Stimulated activated CD8-positive, alpha-beta memory T cell treated with anti-CD3 and anti-CD28 coated beads, Interleukin-15, amount 100 ng/mL, for 48 hours (primary cell): ENCODE data around the gene MAGEL2.

Experiments used
- DNase-seq, 2 donors: peaks; one replicate each; pipeline ENCODE4 v3.0.0-alpha.2; 2020; ENCODE audit warnings: low read depth in 2 of 2

The MAGEL2 gene

DNA sequence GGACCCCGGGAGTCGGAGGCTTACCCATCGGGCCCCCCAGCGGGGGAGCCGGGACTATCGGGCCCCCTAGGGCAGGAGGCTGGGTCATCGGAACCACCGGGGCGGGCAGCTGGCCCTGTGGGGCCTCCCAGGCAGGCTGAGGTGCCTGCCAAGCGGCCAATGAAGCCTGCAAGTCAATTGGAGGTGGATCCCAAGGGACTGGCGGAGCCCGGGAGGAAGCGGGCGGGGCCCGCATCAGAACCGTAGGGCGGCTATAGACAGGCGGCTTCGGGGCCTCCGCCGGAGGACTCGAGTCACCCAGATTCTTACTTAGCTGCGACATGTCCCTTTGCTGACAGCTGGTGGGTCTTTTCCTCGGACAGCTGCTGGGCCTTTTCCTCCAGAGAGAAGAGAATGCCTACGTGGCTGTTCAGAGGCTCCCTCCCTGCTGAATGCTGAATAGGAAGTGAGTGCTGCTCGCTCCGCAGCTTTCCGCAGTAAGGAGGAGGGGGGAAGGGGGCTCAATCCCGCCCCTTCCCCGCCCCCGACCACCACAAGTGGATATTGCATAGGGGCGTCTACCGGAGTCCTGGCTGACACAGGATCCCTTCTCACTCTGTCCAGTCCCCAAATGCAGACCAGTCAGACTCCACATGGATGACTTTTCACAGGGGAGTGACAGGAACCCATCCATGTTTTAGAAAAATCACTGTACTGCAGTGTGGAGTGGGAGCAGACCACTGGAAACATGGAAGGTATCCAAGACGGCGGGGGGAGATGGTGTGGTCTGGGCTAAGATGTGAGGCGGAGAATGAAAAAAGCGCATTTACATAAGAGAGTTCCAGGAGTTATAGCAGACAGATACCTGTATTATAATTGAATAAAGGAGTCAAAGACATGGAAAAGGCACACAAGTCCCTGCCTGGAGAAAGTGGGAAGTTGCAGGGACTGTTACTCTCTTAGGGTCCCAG, at the start of gene MAGEL2:
Gene MAGEL2, minus strand, starts transcription at position 447 of the 950 bp plus-strand sequence. Its CDS starts 125 bp downstream, at position 322.
- DNase-seq, result no peak

- DNase-seq, result no peak
Measured at GRCh38 chr15:23695282-23695681, 47.6 kb upstream of the MAGEL2 start.

- no peak for DNase-seq
Measured at GRCh38 chr15:23694592-23694991, 46.9 kb upstream of the MAGEL2 start.

DNA sequence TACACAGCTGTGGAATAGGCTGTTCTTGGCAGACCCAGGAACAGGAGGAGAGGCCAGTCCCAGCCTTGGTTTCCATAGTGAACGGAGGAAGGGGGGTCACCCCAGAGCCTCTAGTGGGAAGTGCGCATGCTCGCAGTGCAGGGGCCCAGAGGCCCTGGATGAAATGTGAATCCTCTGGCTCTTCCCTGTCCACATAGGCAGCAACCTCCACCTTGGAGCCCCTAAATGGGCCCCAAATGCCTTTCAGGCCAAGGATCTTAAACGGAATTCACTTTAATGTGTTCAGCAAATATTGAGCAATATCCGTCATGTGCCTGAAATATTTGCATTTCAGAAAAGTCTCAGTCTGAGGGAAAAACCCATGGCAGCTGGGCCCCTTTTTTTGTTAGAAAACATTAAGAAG, 42.8 kb upstream of the MAGEL2 start:
- DNase-seq, result no peak

GRCh38 chr15:23690015-23690414, 42.3 kb upstream of the MAGEL2 start:
- DNase-seq, result no peak

GRCh38 chr15:23687143-23687470, 39.4 kb upstream of the MAGEL2 start, which contains the start of gene NDN:
Gene NDN, minus strand, starts transcription at chr15:23687305. Its CDS starts 88 bp downstream, at chr15:23687217.
- peak in 1 of 2 donors; percentile 4 for DNase-seq

DNA sequence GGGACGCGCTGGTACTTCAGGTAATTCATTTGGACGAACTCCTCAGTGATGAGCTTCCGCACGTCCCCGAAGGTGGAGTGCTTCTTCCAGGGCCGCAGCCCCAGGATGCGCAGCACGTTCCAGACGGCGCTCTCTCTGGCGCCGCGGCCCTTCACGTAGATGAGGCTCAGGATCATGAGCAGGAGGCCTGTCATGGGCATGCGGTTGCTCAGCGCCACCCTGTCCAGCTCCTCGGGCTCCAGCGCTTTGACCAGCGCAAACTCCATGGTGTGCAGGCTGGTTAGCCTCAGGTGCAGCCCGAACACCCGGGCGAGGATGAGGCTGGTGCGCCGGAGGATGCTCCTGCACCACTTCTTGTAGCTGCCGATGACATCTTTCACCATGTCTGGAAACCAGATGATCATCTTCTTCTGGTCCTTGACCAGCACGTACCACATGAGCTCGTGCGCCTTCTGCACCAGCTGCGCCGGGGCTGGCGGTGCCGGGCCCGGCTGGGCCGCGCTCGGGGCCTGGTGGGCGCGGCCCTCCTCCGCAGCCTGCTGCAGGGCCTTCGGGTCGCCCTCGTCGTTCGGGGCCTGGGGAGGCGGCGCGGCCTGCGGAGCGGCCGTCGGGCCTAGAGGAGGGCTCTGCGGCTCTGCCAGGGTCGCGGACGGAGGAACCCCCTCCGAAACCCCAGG, 38.9 kb upstream of the MAGEL2 start:
- no peak for DNase-seq

DNA sequence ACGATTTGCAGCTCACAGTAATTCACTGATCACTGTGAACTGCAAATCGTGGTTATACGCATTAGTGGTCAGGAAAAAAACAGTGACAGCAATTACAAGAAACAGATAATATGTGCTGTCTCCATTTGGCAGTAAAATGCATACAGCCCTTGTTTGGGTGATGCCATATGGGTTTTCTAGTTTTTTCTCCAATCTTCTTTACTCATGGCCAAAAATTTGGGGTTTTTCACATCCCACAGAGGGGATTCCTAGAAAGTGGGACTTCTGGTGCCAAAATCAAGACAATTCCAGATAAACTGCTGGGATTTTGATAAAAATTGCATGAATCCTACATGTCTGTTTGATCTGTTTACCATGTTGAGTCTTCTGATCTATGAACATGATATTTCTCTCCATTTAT, 23.8 kb upstream of the MAGEL2 start:
- DNase-seq, result no peak

DNA sequence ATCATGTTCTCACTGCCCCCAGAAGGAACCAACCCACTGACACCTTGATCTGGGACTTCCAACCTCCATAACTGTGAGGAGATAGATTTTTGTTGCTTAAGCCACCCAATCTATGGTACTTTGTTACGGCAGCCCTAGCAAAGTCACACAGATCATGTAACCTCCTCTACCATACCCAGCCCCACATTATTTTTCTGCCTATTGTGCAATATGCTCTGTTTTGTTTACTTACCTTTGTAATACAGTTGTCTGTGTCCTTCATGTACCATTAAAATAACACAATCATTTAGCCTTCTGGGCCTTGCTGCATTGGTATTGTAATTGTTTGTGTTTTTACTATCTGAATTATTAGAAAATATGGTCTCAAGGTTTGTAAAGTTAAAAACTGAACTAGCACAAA, 23.3 kb upstream of the MAGEL2 start:
- no peak for DNase-seq

GRCh38 chr15:23663232-23663631, 15.6 kb upstream of the MAGEL2 start:
- DNase-seq, result no peak

GRCh38 chr15:23648920-23649515, 1.4 kb upstream of the MAGEL2 start:
- no peak for DNase-seq

GRCh38 chr15:23647001-23647295, 719 bp downstream of the MAGEL2 start:
- no peak for DNase-seq

- DNase-seq, result no peak
Measured at GRCh38 chr15:23646165-23647000, 1.3 kb downstream of the MAGEL2 start.

- no peak for DNase-seq
Measured at GRCh38 chr15:23645371-23646164, 2.1 kb downstream of the MAGEL2 start.

- DNase-seq, result no peak
Measured at GRCh38 chr15:23644829-23645228, 2.8 kb downstream of the MAGEL2 start.

- no peak for DNase-seq
Measured at GRCh38 chr15:23642413-23643044, 5.1 kb downstream of the MAGEL2 start.

- no peak for DNase-seq
Measured at GRCh38 chr15:23634181-23634580, 13.5 kb downstream of the MAGEL2 start.

- DNase-seq, result no peak
Measured at GRCh38 chr15:23629234-23629805, 18.3 kb downstream of the MAGEL2 start.

DNA sequence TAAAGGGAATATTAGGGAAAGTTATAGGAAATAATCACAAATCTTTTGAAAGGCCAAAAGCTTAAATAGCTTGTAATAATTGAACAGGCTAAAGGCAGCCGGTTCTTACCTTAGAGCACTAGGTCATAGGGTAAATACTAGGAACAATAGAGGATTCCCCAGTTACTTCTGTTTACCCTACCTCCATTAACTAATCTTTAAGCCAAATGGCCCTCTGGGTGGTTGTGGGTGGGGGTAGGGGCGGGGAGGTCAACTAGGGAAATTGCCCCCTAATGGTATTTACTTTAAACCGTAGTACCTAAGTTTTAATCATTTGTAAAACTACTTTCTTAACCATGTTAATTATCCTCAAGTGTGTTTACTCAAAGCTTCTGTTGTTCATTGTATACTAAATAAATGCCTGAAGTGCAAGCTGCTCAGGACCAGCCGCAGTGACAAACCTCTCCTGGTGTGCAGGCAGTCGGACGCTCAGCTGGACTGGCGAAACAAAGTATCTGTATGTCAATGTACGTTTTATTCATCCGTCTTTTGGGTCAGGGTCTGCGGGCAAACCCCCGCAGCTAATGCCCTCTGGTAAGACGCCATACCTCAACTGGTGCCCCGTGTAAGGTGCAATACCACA, 18.9 kb downstream of the MAGEL2 start:
- no peak for DNase-seq

- no peak for DNase-seq
Measured at GRCh38 chr15:23616536-23616935, 31.1 kb downstream of the MAGEL2 start.
